ENCODE results near the gene PHACTR1. TPM values are rescaled to one million over a fixed set of nuclear protein-coding genes. Genes with fewer than 3 reads are reported as not detected.
A peak's percentile ranks its signal among the peaks of the same experiment; 100 is the strongest.

Gene PHACTR1
- total and polyA plus RNA-seq, 12 donors, result 6.3 to 150 (median 79.9) TPM

- no peak for DNase-seq
- intact Hi-C loops (cut with DNase I), result loop anchor here in 5 of 10 donors (5.0 to 10.0 kb wide), 5 partner anchors 50 to 103 kb away; no protein-coding TSS in a partner anchor
- Histone ChIP-seq H3K36me3 (no peaks in the 10 kb centered on the region), H3K27ac (no peak overlapping the region), H3K4me3 (no peak overlapping the region), H3K9me3 (no peaks in the 10 kb centered on the region), H3K4me1 (peaks cover 9 to 47% (median 27%) of the 10 kb centered on the region in 9 donors), H3K27me3 (peaks cover 0 to 28% (median 0%) of the 10 kb centered on the region in 7 donors)
- no peak for TF ChIP-seq CTCF (IDR thresholded peaks at IDR 0.05)
- ATAC-seq, result no peak
- WGBS, 2 donors, result 83 to 85% methylated on average over 1 of the region's 1 CpG
Measured at GRCh38 chr6:13012296-13012695, 295.7 kb downstream of the PHACTR1 start.

GRCh38 chr6:13012977-13013680, 296.6 kb downstream of the PHACTR1 start:
- Histone ChIP-seq H3K27ac (peak overlapping the region in 9 of 10 donors; percentile 51 to 90 (median 77)), H3K4me1 (peaks cover 9 to 40% (median 29%) of the 10 kb centered on the region in 9 donors), H3K4me3 (peak overlapping the region; percentile 7 to 78 (median 70)), H3K36me3 (no peaks in the 10 kb centered on the region), H3K27me3 (peaks cover 0 to 28% (median 0%) of the 10 kb centered on the region in 7 donors), H3K9me3 (no peaks in the 10 kb centered on the region)
- ATAC-seq (peak; percentile 15 to 58 (median 40)), DNase-seq (peak; percentile 52 to 69)
- intact Hi-C loops (cut with DNase I), result loop anchor here in 5 of 10 donors (5.0 to 10.0 kb wide), 5 partner anchors 51 to 102 kb away; no protein-coding TSS in a partner anchor
- 7 to 8% methylated on average over 21 of the region's 21 CpGs for WGBS, 2 donors
- no peak for TF ChIP-seq CTCF (IDR thresholded peaks at IDR 0.05)

GRCh38 chr6:13013681-13014503, 297.3 kb downstream of the PHACTR1 start:
- peak; percentile 12 to 29 for DNase-seq
- intact Hi-C loops (cut with DNase I), result loop anchor here in 5 of 10 donors (5.0 to 10.0 kb wide), 5 partner anchors 52 to 101 kb away; no protein-coding TSS in a partner anchor
- 0 to 1% methylated on average over 80 to 83 of the region's 83 CpGs for WGBS, 2 donors
- Histone ChIP-seq H3K4me1 (peaks cover 9 to 46% (median 30%) of the 10 kb centered on the region in 9 donors), H3K27ac (peak overlapping the region; percentile 51 to 90 (median 76)), H3K4me3 (peak overlapping the region; percentile 40 to 78 (median 70)), H3K36me3 (no peaks in the 10 kb centered on the region), H3K27me3 (peaks cover 0 to 28% (median 0%) of the 10 kb centered on the region in 7 donors), H3K9me3 (no peaks in the 10 kb centered on the region)
- TF ChIP-seq CTCF (IDR thresholded peaks at IDR 0.05), result no peak
- ATAC-seq, result peak; percentile 19 to 59 (median 44)
